SK-N-DZ (cell line): ENCODE results near the gene GPX3. TPM values are rescaled to one million over a fixed set of nuclear protein-coding genes. Genes with fewer than 3 reads are reported as not detected.

Source experiments
- DNase-seq: peaks from one replicate; pipeline ENCODE4 v3.0.0-alpha.2; 2015; ENCODE audit warnings: low spot score
- polyA plus RNA-seq, 2 experiments: library from polyadenylated mRNA; depleted of rRNA; stranded (reverse); fragments of >200 nt; gene quantifications; 2 replicates each; pipeline ENCODE4 v1.2.3, GENCODE V29; 2014

The GPX3 gene, protein sequence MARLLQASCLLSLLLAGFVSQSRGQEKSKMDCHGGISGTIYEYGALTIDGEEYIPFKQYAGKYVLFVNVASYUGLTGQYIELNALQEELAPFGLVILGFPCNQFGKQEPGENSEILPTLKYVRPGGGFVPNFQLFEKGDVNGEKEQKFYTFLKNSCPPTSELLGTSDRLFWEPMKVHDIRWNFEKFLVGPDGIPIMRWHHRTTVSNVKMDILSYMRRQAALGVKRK
- polyA plus RNA-seq (2014; cell fraction: cytosol; rRNA removed) = 18.0 and 24.9 TPM in 2 replicates
- polyA plus RNA-seq (2014; cell fraction: nucleus; rRNA removed) = 6.9 and 9.1 TPM in 2 replicates

DNA sequence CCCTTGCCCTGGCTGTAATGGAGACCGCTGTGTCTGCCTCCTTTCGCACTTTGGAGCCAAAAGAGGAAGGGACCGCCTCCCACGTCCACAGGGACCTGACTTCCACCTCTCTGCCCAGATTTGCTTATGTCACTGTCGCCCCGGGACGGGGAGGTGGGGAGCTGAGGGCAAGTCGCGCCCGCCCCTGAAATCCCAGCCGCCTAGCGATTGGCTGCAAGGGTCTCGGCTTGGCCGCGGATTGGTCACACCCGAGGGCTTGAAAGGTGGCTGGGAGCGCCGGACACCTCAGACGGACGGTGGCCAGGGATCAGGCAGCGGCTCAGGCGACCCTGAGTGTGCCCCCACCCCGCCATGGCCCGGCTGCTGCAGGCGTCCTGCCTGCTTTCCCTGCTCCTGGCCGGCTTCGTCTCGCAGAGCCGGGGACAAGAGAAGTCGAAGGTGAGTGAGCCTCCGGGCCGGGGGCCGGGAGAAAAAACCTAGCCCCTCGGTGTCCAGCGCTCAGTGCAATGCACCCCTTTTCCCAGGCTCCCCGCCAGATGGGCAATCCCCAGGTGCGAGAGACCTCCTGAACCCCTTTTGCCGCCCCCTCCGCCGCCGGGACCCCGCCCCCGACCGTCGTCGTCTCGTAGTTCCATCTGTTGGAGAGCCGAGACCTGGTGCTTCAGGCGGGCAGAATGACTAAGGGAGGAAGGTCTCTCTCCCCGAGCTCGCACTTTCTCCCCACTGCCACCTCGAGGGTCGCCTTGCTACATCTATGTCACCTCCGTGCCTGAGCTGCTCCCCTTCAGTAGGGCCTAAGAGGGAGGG lies at the start of gene GPX3:
Gene GPX3 (plus strand): TSS at position 288 of the 807 bp plus-strand sequence. CDS start 64 bp downstream, at position 352.
- DNase-seq = peak; percentile 87

DNA sequence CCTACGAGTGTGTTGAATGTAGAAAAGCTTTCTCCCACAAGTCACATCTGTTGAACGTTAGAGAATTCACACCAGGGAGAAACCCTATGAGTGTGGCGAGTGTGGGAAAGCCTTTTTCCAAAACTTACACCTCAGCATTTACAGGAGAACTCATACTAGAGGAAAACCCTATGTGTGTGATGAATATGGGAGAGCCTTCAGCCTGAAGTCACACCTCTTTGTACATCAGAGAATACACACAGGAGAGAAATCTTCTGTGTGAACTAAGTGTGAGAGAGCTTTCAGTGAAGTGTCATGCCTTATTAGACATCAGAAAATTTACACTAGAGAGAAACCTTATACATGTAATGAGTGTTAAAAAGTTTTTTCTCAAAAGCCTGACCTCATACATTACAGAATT lies 41.8 kb upstream of the GPX3 start:
- no peak for DNase-seq

DNA sequence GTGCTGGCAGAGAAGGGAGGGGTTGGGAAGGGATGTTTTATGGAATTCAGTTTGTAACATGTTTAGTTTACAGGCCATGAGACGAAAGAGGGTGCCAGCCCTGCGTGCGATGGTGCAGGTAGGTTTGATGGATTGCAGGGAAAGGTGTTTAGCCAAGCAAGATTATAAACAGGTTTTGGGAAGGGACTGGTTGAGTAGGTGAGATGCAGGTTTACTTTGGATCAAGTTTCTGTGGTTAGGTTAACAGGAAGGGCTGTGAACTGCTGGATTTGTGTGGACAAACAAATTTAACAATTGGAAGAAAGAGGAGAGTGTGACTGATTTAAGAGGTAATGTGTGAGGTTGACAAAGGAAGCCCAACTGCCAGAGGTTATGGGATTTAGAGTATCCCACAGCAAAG lies 32.6 kb upstream of the GPX3 start:
- DNase-seq = no peak

DNA sequence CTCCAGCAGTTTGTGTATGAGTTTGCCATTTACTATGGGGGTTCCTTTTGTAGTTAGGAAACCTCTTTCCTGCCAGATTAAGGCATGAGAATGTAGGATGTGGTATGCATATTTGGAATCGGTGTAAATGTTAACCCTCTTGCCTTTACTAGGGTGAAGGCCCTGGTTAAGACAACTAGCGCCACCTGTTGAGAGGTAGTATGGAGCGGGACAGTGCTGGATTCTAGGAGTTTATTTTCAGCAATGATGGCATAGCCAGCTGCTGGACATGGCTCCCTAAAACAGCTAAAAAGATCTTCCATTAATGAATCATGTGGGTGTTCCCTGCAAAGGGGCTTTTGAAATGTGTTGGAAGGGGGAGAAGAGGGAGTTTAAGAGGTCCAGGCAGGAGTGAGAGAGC lies 30.7 kb upstream of the GPX3 start:
- DNase-seq = no peak

DNA sequence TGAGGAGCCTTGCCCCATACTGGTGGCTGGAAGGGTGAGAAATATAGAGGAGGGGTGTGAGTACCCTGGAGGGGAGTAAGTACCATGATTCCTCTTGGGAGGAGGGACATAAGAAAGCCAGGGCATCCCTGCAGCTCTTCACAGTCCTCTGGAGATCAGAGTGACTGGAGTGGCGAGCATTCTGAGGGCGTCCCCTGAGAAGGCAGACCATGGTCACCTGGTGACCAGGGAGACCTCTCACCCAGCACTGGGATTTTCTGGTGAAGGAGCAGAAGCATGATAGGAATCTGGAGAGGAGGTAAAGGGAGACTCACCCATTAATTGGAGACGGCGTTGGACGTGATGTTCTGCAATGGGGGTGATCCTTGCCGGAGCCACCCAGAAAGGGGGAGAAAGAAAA lies 27.7 kb upstream of the GPX3 start:
- no peak for DNase-seq

GRCh38 chr5:150993422-150993821 lies 27.0 kb upstream of the GPX3 start:
- DNase-seq = no peak

DNA sequence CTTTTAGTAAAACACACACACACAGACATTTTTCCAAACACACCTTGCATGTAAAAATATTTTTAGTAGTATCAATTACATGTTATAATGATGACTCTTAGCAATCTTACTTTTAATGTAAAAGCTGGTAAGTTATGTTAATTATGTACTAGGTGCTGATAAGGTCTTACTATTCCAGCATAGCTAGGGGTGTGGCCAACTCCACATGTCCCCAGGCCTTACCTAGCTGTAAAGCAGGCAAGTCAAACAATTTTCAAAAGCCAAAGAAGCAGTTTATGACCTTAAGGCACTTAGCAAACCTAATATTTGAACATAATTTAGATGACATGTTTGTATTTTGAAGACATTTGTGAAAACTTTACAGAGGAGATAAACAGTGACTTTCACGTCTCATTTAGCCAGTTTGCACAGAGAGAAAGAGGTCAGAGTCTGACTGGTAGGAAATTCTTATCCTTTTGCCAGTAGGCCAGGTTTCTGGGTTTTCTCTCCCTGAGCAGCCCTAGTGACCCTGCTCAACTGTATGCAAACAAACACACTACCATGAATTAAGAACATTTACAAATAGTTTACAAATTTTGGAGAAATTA lies 26.5 kb upstream of the GPX3 start:
- DNase-seq = no peak

DNA sequence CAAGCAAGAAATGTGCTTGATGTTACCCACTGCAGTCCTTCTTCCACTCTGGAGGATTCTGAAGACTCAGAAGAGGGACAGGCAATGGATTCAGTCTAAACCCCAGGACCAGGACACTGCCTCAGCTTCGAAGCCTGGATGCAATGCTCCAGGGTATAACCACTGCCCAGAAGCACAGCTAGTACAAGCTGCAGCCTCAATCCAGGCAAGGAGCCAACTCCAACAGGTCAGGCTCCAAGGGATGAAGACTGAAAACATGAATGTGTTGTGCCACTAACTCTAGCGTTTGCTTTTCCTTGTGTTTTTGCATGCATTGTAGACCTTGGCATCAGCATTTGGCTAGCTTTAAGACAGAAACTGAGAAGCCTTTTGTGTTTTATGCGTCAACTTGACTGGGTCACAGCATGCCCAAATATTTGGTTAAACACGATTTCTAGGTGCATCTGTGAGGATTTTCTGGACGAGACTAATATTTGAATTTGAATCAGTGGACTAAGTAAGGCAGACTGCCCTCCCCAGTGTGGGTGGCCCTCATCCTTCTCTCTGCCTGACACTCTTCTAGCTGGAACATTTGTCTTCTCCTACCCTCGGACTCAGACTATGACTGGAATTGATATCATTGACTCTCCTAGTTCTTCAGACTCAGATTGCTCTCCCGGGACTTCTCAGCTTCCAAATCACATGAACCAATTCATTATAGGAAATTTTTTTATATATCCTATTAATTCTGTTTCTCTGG lies 20.5 kb upstream of the GPX3 start:
- DNase-seq = no peak

GRCh38 chr5:151001436-151001835 lies 19.0 kb upstream of the GPX3 start:
- no peak for DNase-seq

- DNase-seq = no peak
These were observed 18.1 kb upstream of the GPX3 start for GRCh38 chr5:151002250-151002649.

GRCh38 chr5:151002681-151003502 lies 17.5 kb upstream of the GPX3 start:
- DNase-seq = no peak

DNA sequence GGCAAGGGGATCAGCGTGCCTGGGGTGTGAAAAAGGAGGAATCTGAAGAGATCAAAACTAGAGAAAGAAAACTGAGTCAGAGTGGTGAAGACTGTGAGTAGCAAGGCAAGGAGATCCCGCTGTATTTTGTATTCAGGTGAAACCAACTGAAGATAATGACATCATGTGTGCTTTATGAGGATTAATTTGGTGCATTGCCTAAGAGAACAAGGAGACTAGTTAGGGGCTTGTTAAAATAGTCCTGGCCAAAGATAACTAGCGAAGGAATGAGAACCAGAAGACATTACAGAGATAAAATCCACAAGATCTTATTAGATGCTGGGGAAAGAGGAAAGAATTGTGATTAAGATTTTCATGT lies 16.9 kb upstream of the GPX3 start:
- no peak for DNase-seq

DNA sequence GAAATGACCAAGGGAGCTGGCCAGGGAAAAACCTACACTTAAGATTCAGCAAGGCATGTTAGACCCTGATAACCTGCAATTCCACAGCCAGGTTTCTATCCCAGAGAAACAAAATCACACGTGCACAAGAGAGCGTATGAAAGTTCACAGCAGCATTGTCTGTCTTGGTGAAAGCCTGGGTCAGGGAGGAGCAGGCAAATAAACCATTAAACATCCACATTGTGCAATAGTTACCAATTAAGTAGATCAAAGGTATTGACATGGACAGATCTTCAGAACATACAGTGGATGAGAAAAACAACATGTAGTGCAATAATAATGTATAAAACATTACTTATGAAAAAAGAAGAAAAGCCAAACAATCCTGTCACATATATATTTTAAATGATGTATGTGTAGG lies 15.9 kb upstream of the GPX3 start:
- no peak for DNase-seq

DNA sequence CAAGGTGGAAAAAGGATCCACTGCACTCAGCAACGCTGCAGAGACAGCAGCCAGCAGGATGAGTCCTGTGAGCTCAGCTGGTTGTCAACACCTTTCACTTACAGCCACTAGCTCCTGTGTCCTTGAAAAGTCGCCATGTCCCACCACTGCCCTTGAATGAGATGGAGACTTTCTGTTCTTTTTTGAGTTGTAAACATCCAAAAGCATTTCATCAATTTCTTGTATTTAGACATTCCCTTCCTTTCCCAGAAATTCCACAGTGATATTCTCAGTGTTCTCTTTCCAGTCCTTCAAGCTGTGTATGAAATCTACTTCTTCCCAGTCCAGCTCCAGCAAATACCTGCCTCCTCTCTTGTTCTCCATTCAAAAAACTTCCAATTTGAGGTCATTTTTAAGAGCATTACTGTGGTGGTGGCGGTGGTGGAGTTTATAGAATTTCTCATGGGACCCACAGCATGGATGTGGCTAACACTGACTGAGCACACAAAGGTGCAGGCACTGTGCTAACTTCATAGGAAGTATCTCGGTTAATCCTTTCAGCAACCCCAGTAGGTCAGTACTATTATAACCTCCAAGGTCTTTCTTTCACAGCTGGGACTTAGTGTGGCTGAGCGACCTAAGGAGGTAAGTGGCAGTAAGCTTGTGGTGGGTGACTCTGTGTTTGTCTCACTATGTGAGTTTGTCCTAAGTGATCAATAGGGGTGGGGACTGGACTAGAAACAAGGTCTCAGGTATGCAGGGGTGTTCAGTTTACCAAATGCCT lies 15.0 kb upstream of the GPX3 start:
- no peak for DNase-seq

DNA sequence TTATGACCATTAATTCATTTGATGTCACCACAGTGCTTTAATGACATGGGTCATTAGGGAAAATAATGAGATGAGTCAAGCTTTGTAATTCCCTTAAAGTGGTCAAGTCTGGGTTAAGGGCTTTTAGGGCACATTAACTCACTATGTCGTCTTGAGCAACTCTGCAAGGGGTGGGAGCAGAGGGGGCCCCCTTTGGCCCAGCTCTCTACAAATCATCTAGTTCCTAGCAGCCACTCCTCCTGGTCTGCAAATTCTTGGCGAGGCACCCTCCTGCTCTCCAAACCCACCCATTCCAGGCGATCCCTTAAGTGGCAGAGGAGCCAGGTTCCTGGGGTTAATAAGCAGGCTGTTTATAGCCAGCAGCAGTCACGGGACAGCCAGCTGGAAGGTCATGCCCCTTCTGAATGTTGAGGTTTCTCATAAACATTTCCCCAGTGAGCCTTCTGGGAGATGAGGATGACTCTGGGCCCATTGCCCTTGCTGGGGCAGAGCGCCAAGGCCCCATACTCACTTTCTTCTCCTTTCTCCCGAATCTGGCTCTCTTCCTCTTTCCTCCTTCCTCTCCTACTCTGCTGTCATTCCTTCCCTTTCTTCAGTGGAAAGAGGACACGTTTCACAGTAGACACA lies 14.3 kb upstream of the GPX3 start:
- DNase-seq = no peak

- DNase-seq = no peak
These were observed 13.6 kb upstream of the GPX3 start for GRCh38 chr5:151006704-151007334.

DNA sequence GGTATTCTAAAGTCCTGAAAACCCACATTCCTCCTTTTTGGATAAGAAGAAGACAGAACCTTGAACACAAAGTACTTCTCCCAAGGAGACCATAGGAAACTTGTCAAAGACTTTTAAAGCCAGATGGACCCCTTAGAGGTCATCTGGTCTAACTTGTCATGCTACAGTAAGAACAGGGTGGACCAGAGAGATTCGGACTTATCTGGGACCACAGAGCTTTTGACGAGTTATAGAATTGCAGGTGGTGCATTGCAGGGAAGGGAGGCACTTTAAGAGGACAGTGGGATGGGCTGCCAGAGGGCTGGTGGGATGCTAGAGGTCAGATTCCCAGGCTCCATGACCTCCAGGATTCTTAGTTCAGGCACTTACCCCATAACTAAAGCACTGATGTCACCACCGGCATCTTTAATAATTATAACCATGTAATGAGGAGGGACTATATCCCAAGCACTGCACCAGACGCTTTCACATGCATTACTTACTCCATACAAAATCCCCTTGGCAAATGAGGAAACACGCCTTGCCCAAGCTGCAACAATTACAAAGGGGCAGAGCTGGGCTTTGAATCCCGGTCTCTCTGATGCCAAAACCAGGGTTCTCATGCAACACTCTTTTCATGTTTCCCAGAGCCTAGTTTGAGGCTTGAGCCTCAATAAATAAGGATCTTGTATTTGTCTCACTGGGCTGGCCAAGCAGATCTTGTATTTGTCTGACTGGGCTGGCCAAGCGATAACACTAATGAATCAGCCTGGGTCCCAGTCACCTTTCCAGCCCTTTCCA lies 12.8 kb upstream of the GPX3 start:
- no peak for DNase-seq

GRCh38 chr5:151008210-151008491 lies 12.2 kb upstream of the GPX3 start:
- no peak for DNase-seq

GRCh38 chr5:151008906-151009305 lies 11.5 kb upstream of the GPX3 start:
- DNase-seq = no peak
